Measurements from ENCODE around the gene DOCK7.
"Not testable (repeated sequence)": the region's sequence is repeated elsewhere in the genome, so short reads cannot be mapped to it uniquely, and the experiment has no call there.

DOCK7 gene, protein sequence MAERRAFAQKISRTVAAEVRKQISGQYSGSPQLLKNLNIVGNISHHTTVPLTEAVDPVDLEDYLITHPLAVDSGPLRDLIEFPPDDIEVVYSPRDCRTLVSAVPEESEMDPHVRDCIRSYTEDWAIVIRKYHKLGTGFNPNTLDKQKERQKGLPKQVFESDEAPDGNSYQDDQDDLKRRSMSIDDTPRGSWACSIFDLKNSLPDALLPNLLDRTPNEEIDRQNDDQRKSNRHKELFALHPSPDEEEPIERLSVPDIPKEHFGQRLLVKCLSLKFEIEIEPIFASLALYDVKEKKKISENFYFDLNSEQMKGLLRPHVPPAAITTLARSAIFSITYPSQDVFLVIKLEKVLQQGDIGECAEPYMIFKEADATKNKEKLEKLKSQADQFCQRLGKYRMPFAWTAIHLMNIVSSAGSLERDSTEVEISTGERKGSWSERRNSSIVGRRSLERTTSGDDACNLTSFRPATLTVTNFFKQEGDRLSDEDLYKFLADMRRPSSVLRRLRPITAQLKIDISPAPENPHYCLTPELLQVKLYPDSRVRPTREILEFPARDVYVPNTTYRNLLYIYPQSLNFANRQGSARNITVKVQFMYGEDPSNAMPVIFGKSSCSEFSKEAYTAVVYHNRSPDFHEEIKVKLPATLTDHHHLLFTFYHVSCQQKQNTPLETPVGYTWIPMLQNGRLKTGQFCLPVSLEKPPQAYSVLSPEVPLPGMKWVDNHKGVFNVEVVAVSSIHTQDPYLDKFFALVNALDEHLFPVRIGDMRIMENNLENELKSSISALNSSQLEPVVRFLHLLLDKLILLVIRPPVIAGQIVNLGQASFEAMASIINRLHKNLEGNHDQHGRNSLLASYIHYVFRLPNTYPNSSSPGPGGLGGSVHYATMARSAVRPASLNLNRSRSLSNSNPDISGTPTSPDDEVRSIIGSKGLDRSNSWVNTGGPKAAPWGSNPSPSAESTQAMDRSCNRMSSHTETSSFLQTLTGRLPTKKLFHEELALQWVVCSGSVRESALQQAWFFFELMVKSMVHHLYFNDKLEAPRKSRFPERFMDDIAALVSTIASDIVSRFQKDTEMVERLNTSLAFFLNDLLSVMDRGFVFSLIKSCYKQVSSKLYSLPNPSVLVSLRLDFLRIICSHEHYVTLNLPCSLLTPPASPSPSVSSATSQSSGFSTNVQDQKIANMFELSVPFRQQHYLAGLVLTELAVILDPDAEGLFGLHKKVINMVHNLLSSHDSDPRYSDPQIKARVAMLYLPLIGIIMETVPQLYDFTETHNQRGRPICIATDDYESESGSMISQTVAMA (N-terminal part only)

DNA sequence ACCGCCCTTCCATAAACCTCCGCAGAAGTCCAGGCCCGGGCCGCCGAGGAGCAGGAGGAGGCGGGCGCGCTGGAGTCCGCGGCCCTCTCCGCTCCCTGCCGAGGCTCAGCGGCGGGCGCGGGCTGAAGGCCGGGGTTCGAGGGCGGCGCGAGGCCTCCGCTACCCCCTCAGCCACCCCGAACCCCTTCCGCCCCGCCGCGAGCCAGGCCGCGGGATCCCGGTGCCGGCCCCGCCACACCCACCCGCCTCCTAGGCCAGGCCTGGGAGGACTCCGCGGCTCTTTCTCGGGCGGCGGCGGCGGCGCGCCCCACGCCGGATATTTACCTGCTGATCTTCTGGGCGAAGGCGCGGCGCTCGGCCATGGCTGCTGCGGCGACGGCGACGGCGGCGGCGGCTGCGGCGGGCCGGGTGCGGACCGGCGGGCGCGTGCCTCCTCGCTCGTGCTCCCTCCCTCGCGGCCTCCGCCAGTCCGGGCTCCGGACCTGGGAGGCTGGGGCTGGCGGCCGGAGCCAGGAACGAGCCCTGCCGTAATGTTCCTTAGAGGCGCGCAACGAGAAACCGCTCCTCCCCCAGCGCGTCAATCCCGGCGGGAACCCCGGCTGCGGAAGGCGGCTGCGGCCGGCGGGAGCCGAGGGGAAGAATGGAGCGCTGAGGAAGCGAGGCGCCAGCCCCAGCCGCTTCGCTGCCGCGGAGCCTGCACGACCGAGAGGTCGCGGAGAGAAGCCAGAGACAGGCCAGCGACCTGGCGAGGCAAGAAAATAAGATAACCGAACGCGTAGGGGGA, at the start of gene DOCK7:
TSS of gene DOCK7 (minus strand) at position 484 of the 784 bp plus-strand sequence. CDS start at position 362, 122 bp downstream.
- DNase-seq (ENCODE audit: low read depth in 2 of 3, low spot score in 1 of 3) = peak in 2 of 3 donors; percentile 18 to 54

GRCh38 chr1:62735491-62736171, 47.4 kb upstream of the DOCK7 start:
- no peak for DNase-seq (ENCODE audit: low read depth in 2 of 3, low spot score in 1 of 3)

GRCh38 chr1:62732331-62732730, 44.1 kb upstream of the DOCK7 start:
- DNase-seq (ENCODE audit: low read depth in 2 of 3, low spot score in 1 of 3) = no peak

- DNase-seq (ENCODE audit: low read depth in 2 of 3, low spot score in 1 of 3) = no peak
These were observed 40.8 kb upstream of the DOCK7 start for GRCh38 chr1:62728963-62729362.

GRCh38 chr1:62727656-62728407, 39.6 kb upstream of the DOCK7 start:
- DNase-seq (ENCODE audit: low read depth in 2 of 3, low spot score in 1 of 3) = no peak

- no peak for DNase-seq (ENCODE audit: low read depth in 2 of 3, low spot score in 1 of 3)
These were observed 37.8 kb upstream of the DOCK7 start for GRCh38 chr1:62726011-62726442.

DNA sequence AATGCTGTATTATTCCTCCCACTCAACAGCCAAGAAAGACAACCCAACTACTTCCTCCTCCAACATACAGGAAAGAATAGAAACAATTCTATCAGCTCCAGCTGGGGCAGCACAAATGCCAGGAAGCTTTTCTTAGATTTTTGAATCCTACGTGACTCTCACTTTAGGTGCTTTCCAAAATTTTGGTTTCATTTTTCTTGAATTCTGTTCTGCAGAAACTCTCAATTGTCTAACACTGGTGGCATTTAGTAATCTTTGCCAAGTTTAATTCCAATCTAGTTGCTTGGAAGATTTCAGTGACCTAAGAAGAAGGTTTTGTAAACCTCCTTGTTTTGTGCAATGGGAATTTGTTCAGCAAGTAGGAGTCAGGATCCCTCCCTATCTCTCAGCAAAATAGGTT, 37.1 kb upstream of the DOCK7 start:
- no peak for DNase-seq (ENCODE audit: low read depth in 2 of 3, low spot score in 1 of 3)

DNA sequence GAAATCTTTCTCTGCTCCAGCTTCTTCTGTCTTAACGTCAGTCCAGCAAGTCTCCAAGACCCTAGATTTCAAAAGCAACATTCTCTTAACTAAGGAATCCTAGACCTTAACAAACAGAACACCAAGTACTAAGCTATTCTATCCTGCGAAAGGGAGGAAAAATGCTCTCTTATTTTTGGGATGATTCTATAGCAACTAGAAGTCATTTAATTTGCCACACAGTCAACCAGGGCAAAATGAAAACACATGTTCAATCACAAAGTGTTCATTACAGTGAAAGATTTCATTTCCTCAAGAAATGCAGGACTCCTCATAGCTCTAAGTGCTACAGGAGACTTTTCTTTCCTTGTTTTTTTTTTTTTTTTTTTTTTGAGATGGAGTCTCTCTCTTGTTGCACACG, 36.2 kb upstream of the DOCK7 start:
- no peak for DNase-seq (ENCODE audit: low read depth in 2 of 3, low spot score in 1 of 3)

DNA sequence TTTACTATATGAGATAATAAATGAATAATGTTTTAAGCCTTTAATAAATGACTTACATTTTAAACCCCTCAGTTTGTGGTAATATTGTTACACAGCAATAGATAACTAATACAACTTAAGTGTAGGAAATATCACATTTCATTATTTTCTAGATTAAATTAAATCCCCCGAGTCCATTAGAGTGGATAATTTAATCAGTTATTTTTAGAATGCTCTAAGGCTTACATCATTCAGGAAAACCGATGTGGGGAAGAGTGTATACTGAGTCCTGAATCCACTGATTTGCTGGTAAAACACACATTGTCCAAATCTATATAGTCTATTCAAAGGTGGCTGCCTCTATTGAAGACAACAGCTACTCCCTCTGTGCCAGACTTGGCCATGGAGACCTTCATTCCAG, 35.7 kb upstream of the DOCK7 start:
- no peak for DNase-seq (ENCODE audit: low read depth in 2 of 3, low spot score in 1 of 3)

DNA sequence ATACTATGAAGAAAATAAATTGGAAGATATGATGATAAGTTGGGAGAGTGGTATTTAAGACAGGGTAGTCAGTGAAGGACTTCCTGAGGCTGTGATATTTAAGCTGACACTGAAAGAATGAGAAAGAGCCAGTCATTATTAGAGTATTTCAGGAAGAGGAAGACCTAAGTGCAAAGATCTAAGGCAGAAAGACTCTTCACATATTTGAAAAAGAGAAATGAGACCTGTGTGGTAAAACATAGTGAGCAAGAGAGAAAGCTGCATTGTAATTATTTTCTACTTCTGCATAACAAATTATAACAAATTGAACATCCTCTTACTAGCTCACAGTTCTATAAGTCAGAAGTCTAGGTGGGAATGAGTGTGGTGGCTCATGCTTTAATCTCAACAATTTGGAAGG, 34.6 kb upstream of the DOCK7 start:
- no peak for DNase-seq (ENCODE audit: low read depth in 2 of 3, low spot score in 1 of 3)

- no peak for DNase-seq (ENCODE audit: low read depth in 2 of 3, low spot score in 1 of 3)
These were observed 32.9 kb upstream of the DOCK7 start for GRCh38 chr1:62720946-62721554.

GRCh38 chr1:62718400-62718799, 30.2 kb upstream of the DOCK7 start:
- not testable (repeated sequence) for DNase-seq (ENCODE audit: low read depth in 2 of 3, low spot score in 1 of 3)

GRCh38 chr1:62717483-62717882, 29.3 kb upstream of the DOCK7 start:
- DNase-seq (ENCODE audit: low read depth in 2 of 3, low spot score in 1 of 3) = no peak

GRCh38 chr1:62716397-62716796, 28.2 kb upstream of the DOCK7 start:
- no peak for DNase-seq (ENCODE audit: low read depth in 2 of 3, low spot score in 1 of 3)

- DNase-seq (ENCODE audit: low read depth in 2 of 3, low spot score in 1 of 3) = no peak
These were observed 24.4 kb upstream of the DOCK7 start for GRCh38 chr1:62712336-62713243.

GRCh38 chr1:62707744-62708120, 19.5 kb upstream of the DOCK7 start:
- DNase-seq (ENCODE audit: low read depth in 2 of 3, low spot score in 1 of 3) = no peak

GRCh38 chr1:62706985-62707743, 19.0 kb upstream of the DOCK7 start:
- no peak for DNase-seq (ENCODE audit: low read depth in 2 of 3, low spot score in 1 of 3)
